Measurements from ENCODE around the gene ZSWIM4. TPM values are rescaled to one million over a fixed set of nuclear protein-coding genes. Genes with fewer than 3 reads are reported as not detected.

The ZSWIM4 gene
- total and polyA plus RNA-seq, 2 of the 13 experiments (the other 11 are each of a cell fraction or from before 2014, with no cell fraction given): 0.33 to 0.86 TPM

DNA sequence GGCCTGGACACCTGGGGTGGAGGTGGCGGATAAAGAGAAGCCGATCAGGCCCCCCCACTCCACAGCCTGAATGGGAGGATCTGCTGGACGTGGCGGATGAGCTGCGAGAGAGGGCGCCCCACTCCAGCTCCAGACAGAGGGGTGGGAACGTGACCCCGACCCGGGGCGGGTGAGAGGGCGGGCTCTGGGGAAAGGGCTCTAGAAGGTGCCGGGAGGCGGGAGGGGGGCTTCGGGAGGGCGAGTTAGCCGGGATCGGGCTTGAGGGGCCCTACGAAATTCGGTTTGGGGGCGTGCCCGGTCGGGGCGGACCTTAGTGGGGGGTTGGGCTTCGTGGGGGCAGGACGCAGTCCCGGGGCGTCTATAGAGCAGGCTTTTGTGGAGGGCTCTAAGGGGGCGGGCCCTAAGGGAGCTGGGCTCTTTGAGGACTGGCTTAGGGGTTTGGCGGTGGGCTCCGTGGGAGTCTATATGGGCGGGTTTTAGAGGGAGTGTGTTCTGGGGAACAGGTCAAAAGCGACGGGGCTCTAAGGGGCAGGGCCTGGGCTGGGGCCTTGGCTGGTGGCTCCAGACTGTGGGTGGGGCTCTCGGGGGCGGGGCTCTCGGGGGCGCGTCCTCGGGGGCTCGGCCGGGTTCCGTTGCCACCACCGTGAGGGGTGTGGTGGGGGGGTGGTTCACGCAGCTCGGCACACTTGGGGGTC lies 77.6 kb downstream of the ZSWIM4 start (continued):
- TF ChIP-seq CCDC6 (CRISPR knock-in tag; IDR thresholded peaks at IDR 0.05) (no peak), ZNF672 (CRISPR knock-in tag; IDR thresholded peaks at IDR 0.05) (no peak), KDM4B (CRISPR knock-in tag; IDR thresholded peaks at IDR 0.05) (no peak), JDP2 (CRISPR knock-in tag; IDR thresholded peaks at IDR 0.05; ENCODE audit: borderline replicate concordance) (no peak), ZNF17 (CRISPR knock-in tag; IDR thresholded peaks at IDR 0.05) (no peak), IRF1 (CRISPR knock-in tag; IDR thresholded peaks at IDR 0.05; ENCODE audit: low read depth) (no peak), ZNF263 (CRISPR knock-in tag; IDR thresholded peaks at IDR 0.05) (no peak), ZNF792 (CRISPR knock-in tag; IDR thresholded peaks at IDR 0.05) (no peak), DBP (CRISPR knock-in tag; IDR thresholded peaks at IDR 0.05; ENCODE audit: not compliant biosample characterization) (no peak), NR2F6 (IDR thresholded peaks at IDR 0.05) (no peak), NR2F6 (CRISPR knock-in tag; IDR thresholded peaks at IDR 0.05) (peak; percentile 45; the same call in 1 of the 2 replicates), HMGXB4 (CRISPR knock-in tag; IDR thresholded peaks at IDR 0.05; ENCODE audit: borderline replicate concordance in 1 of 2, low read depth in 1 of 2) (peak; percentile 48 to 69; a peak in 3 of 4 replicates), ZNF687 (CRISPR knock-in tag; IDR thresholded peaks at IDR 0.05) (peak; percentile 54), CC2D1A (CRISPR knock-in tag; IDR thresholded peaks at IDR 0.05) (no peak), ISX (CRISPR knock-in tag; conservative IDR thresholded peaks at IDR 0.05) (no peak), JUND (CRISPR knock-in tag; IDR thresholded peaks at IDR 0.05) (no peak), ZNF282 (IDR thresholded peaks at IDR 0.05; ENCODE audit: partially characterized antibody) (no peak), ZNF570 (CRISPR knock-in tag; IDR thresholded peaks at IDR 0.05; ENCODE audit: borderline replicate concordance) (no peak), TP53 (CRISPR knock-in tag; conservative IDR thresholded peaks at IDR 0.05) (no peak)
- TF ChIP-seq, protein P1, sequence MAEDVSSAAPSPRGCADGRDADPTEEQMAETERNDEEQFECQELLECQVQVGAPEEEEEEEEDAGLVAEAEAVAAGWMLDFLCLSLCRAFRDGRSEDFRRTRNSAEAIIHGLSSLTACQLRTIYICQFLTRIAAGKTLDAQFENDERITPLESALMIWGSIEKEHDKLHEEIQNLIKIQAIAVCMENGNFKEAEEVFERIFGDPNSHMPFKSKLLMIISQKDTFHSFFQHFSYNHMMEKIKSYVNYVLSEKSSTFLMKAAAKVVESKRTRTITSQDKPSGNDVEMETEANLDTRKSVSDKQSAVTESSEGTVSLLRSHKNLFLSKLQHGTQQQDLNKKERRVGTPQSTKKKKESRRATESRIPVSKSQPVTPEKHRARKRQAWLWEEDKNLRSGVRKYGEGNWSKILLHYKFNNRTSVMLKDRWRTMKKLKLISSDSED (CRISPR knock-in tag; IDR thresholded peaks at IDR 0.05): no peak
- TF ChIP-seq, protein P2, sequence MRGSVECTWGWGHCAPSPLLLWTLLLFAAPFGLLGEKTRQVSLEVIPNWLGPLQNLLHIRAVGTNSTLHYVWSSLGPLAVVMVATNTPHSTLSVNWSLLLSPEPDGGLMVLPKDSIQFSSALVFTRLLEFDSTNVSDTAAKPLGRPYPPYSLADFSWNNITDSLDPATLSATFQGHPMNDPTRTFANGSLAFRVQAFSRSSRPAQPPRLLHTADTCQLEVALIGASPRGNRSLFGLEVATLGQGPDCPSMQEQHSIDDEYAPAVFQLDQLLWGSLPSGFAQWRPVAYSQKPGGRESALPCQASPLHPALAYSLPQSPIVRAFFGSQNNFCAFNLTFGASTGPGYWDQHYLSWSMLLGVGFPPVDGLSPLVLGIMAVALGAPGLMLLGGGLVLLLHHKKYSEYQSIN (CRISPR knock-in tag; IDR thresholded peaks at IDR 0.05; ENCODE audit: borderline replicate concordance): no peak
